ENCODE data around the gene F7.

DNA sequence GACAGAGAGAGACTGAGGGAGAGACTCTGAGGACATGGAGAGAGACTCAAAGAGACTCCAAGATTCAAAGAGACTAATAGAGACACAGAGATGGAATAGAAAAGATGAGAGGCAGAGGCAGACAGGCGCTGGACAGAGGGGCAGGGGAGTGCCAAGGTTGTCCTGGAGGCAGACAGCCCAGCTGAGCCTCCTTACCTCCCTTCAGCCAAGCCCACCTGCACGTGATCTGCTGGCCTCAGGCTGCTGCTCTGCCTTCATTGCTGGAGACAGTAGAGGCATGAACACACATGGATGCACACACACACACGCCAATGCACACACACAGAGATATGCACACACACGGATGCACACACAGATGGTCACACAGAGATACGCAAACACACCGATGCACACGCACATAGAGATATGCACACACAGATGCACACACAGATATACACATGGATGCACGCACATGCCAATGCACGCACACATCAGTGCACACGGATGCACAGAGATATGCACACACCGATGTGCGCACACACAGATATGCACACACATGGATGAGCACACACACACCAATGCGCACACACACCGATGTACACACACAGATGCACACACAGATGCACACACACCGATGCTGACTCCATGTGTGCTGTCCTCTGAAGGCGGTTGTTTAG lies 13.7 kb downstream of the F7 start:
- TF ChIP-seq POLR2A (IDR thresholded peaks at IDR 0.05; ENCODE audit: low read length) (no peak), GATA1 (IDR thresholded peaks at IDR 0.05; ENCODE audit: low read depth, low read length) (no peak)
